Esophagus muscularis mucosa (tissue), 4 donors: ENCODE results near the gene PCBD2. TPM values are rescaled to one million over a fixed set of nuclear protein-coding genes. Genes with fewer than 3 reads are reported as not detected.

ENCODE experiments used
- DNase-seq: peaks from one replicate; pipeline ENCODE4 v3.0.0-alpha.2; 2017; ENCODE audit errors: extremely low spot score
- H3K27ac ChIP-seq, 4 donors: fragments of 200-600 bp; sonication (generic); replicated peaks in 1 of 4; 1 replicate in 3 of 4; 2 replicates in 1 of 4; pipeline ENCODE4 v1.5.1; 2016 to 2019; ENCODE audit warnings: mild to moderate bottlenecking in 1 of 4
- H3K27me3 ChIP-seq, 4 donors: fragments of 200-600 bp; sonication (generic); one replicate each; pipeline versions ENCODE4 v1.5.1 to v1.6.0; 2016 to 2019
- H3K36me3 ChIP-seq, 4 donors: fragments of 200-600 bp; sonication (generic); one replicate each; pipeline ENCODE4 v1.5.1; 2016 to 2019
- H3K4me1 ChIP-seq, 4 donors: fragments of 200-600 bp; sonication (generic); one replicate each; pipeline ENCODE4 v1.5.1; 2016 to 2019
- H3K4me3 ChIP-seq, 4 donors: fragments of 200-600 bp; sonication (generic); 1 replicate in 2 of 4; 2 replicates in 2 of 4; pipeline ENCODE4 v1.5.1; 2016 to 2019; ENCODE audit warnings: mild to moderate bottlenecking in 4 of 4, moderate library complexity in 1 of 4
- H3K9me3 ChIP-seq, 4 donors: fragments of 200-600 bp; sonication (generic); 1 replicate in 3 of 4; 2 replicates in 1 of 4; pipeline ENCODE4 v1.5.1; 2016 to 2019
- CTCF ChIP-seq, 3 experiments: fragments of 200-600 bp in 2 of 3; fragments of 450-650 bp in 1 of 3; sonication (generic) in 2 of 3; IDR thresholded peaks; one replicate each; pipeline ENCODE4 v1.5.1; 2017 to 2019; ENCODE audit warnings: antibody characterized with exemption in 3 of 3, mild to moderate bottlenecking in 2 of 3, moderate library complexity in 1 of 3
- EP300 ChIP-seq: sonication (generic); formaldehyde crosslinking; IDR thresholded peaks from one replicate; pipeline ENCODE4 v1.6.1; 2017; ENCODE audit warnings: antibody characterized with exemption
- POLR2A ChIP-seq: fragments of 450-650 bp; IDR thresholded peaks from one replicate; pipeline ENCODE4 v1.6.1; 2017; ENCODE audit warnings: antibody characterized with exemption, moderate library complexity, mild to moderate bottlenecking, low read depth
- POLR2AphosphoS5 ChIP-seq, 2 donors: sonication (generic); formaldehyde crosslinking; IDR thresholded peaks; one replicate each; pipeline ENCODE4 v1.6.1; 2017; ENCODE audit warnings: antibody characterized with exemption in 2 of 2
- WGBS: methylation state at CpG from one replicate; pipeline ENCODE4 v1.1.5; 2018; 5-methylcytosine and 5-hydroxymethylcytosine counted together
- intact Hi-C: fragments of 100-400 bp; cut with DNase I; formaldehyde crosslinking; loops from one replicate; pipeline ENCODE4 v1.15.1; 2023
- total RNA-seq, 4 donors: library from RNA; depleted of rRNA; stranded (reverse); fragments of >200 nt; gene quantifications; one replicate each; pipeline versions ENCODE4 v1.1.0 to v1.2.1, GENCODE V29; 2016

Gene PCBD2
- total RNA-seq, 4 donors from 2014 or later = 6.8 to 11.6 (median 10.4) TPM

GRCh38 chr5:134892282-134892681, 12.6 kb upstream of the PCBD2 start:
- Histone ChIP-seq H3K4me3 (no peak overlapping the region), H3K9me3 (no peaks in the 10 kb centered on the region), H3K27ac (no peak overlapping the region), H3K4me1 (peaks cover 0 to under 1% (median 0%) of the 10 kb centered on the region in 4 donors), H3K27me3 (no peaks in the 10 kb centered on the region), H3K36me3 (peaks cover 3 to 86% (median 58%) of the 10 kb centered on the region in 4 donors)
- DNase-seq = no peak
- no peak for TF ChIP-seq EP300
- WGBS = 93% methylated on average over 3 of the region's 3 CpGs
- intact Hi-C loops = no loop called here

GRCh38 chr5:134892926-134893325, 12.0 kb upstream of the PCBD2 start:
- WGBS = 90% methylated on average over 2 of the region's 2 CpGs
- Histone ChIP-seq H3K27ac (no peak overlapping the region), H3K36me3 (peaks cover 10 to 89% (median 60%) of the 10 kb centered on the region in 4 donors), H3K9me3 (no peaks in the 10 kb centered on the region), H3K4me3 (no peak overlapping the region), H3K4me1 (no peaks in the 10 kb centered on the region), H3K27me3 (no peaks in the 10 kb centered on the region)
- intact Hi-C loops = no loop called here
- TF ChIP-seq POLR2A (no peak), CTCF (IDR thresholded peaks at IDR 0.05) (no peak), POLR2AphosphoS5 (IDR thresholded peaks at IDR 0.05) (no peak), EP300 (no peak)
- no peak for DNase-seq

GRCh38 chr5:134893748-134894505, 11.0 kb upstream of the PCBD2 start:
- Histone ChIP-seq H3K4me3 (no peak overlapping the region), H3K4me1 (no peaks in the 10 kb centered on the region), H3K27me3 (no peaks in the 10 kb centered on the region), H3K27ac (no peak overlapping the region), H3K9me3 (no peaks in the 10 kb centered on the region), H3K36me3 (peaks cover 12 to 89% (median 61%) of the 10 kb centered on the region in 4 donors)
- TF ChIP-seq CTCF (IDR thresholded peaks at IDR 0.05) (no peak), EP300 (no peak), POLR2AphosphoS5 (IDR thresholded peaks at IDR 0.05) (no peak), POLR2A (no peak)
- intact Hi-C loops = no loop called here
- WGBS = 90% methylated on average over 7 of the region's 7 CpGs
- no peak for DNase-seq

- 69% methylated on average over 10 of the region's 10 CpGs for WGBS
- TF ChIP-seq EP300 (no peak), CTCF (IDR thresholded peaks at IDR 0.05) (no peak), POLR2A (no peak), POLR2AphosphoS5 (IDR thresholded peaks at IDR 0.05) (no peak)
Measured at GRCh38 chr5:134902071-134902801, 2.7 kb upstream of the PCBD2 start.

More at GRCh38 chr5:134902071-134902801, 2.7 kb upstream of the PCBD2 start:
- Histone ChIP-seq H3K4me3 (no peak overlapping the region), H3K27me3 (no peaks in the 10 kb centered on the region), H3K36me3 (peaks cover 21 to 47% (median 35%) of the 10 kb centered on the region in 4 donors), H3K27ac (no peak overlapping the region), H3K4me1 (peaks cover 0 to 6% (median 6%) of the 10 kb centered on the region in 4 donors), H3K9me3 (no peaks in the 10 kb centered on the region)
- DNase-seq = no peak
- intact Hi-C loops = no loop called here
